Stimulated activated CD4-positive, alpha-beta T cell treated with anti-CD3 and anti-CD28 coated beads, Interleukin-4, amount 100 ng/mL, for 1 hour (primary cell): ENCODE measurements around the gene PKN3.
A peak's percentile ranks its signal among the peaks of the same experiment; 100 is the strongest.
"Not testable (repeated sequence)": the region's sequence is repeated elsewhere in the genome, so short reads cannot be mapped to it uniquely, and the experiment has no call there.

Experiments used
- DNase-seq: peaks from one replicate; pipeline ENCODE4 v3.0.0-alpha.2; 2020

Gene PKN3

GRCh38 chr9:128694344-128694743 is 8.0 kb upstream of the PKN3 start:
- DNase-seq: no peak

- DNase-seq: no peak
Measured at GRCh38 chr9:128696923-128697707, 5.2 kb upstream of the PKN3 start.

DNA sequence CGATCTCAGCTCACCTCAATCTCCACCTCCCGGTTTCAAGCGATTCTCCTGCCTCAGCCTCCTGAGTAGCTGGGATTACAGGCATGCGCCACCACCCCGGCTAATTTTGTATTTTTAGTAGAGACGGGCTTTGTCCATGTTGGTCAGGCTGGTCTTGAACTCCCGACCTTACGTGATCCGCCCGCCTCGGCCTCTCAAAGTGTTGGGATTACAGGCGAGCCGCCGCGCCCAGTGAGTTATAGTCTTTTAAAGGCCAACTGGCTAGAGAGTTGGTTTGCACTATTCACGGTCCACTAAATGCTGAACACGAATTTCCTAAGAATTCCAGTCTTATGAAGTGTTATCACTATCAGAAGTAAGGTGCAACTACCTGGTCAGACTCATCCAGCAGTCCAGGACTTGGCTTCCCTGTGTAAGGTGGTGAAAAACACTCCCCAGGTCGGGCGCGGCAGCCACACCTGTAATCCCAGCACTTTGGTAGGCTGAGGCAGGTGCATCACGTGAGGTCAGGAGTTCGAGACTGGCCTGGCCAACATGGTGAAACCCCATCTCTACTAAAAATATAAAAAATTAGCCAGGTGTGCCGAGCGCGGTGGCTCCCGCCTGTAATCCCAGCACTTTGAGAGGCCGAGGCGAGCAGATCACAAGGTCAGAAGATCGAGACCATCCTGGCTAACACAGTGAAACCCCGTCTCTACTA is 3.1 kb upstream of the PKN3 start:
- not testable (repeated sequence) for DNase-seq

GRCh38 chr9:128701227-128701854 is 962 bp upstream of the PKN3 start:
- no peak for DNase-seq

DNA sequence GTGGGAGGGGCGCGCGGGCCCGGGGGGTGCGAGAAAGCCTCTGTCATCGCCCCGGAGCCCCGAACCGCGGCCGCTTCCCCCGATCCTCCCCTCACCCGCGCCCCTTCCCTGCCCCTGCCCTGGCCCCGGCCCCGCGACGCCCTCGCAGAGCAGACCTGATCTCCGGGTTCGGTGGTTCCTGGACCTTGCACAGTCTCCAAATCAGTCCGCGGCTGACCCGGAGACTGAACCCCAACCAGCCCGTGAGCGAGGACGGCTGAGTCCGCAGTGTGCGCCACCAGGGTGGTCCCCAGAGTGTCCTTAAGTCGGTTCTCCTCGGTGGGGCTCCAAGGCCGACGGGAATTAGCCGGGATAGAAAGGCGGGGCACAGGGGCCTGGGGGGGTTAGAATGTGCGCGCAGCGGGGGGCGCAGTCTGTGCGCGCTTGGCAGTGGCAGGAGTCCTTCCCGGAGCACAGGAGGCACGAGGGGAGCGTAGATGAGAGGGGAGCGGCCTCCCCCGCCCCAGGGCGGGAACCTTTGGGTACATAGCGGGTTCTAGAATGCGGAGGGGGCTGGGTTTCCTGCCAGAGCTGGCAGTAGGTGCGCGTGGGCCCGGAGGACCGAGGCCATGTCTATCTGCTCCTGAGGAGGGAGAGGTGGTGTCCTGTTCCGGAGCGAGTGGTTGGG is 779 bp downstream of the PKN3 start:
- peak; percentile 33 for DNase-seq

DNA sequence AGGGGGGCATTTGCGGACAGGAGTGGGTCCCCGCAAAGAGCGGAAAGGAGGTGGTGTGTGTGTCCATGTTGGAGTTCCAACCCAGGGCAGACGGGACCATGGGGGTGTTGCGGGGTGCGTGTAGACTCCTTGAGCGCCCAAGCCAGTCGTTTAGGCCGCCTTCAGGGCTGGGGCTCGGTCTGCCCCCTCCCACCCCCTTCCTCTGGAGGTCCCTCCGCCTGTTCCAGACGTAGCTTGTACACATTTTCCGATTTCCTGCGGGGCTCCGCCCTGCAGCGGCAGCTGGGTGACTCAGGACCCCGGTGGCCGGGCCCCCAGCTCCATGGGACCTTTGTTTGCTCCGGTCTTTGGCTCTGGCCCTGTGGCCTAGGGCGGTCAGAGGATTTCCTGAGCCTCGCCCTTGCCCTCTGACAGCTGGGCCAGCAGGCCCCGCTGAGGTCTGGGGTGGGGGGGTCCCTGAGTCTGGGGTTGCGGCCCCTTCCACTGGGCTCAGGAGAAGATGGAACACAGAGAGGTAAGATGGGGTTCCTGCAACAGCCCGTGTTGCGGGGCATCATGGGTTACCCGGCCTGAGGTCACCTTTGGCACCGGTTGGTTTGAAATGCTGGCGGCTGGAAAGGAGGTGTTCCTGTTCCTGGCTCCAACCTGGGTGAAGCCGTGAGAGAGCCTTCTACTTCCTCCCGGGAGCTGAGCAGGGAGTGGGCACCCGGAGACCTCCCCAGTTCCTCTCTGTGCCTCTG is 1.5 kb downstream of the PKN3 start:
- DNase-seq: no peak

- DNase-seq: no peak
Measured at GRCh38 chr9:128704356-128704670, 2.0 kb downstream of the PKN3 start.

DNA sequence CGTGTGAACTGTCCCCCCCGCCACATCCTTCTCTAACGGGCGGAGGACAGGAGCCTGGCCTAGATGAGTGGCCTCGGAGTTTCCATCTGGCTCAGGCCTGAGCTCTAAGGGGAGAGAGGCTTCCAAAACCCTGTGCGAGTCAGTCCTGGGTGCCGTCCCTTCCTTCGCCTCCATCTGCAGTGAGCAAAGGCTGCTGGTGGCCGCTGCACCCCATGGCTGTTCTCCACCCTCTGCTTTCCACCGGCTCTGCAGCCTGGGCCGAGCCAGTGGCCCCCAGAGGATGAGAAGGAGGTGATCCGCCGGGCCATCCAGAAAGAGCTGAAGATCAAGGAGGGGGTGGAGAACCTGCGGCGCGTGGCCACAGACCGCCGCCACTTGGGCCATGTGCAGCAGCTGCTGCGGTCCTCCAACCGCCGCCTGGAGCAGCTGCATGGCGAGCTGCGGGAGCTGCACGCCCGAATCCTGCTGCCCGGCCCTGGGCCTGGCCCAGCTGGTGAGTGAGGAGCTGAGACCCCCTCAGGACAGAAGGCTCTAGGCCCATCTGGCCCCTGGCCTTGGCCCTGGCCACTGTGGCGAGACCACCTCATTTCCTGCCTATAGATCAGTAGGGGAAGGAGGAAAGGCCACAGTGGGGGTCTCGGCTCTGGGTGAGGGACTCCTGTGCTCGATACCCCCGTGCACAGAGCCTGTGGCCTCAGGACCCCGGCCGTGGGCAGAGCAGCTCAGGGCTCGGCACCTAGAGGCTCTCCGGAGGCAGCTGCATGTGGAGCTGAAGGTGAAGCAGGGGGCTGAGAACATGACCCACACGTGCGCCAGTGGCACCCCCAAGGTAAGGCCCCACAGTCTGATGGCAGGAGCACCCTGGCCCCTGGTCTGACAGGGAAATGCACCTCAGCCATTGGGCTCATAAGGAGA is 3.0 kb downstream of the PKN3 start:
- no peak for DNase-seq

GRCh38 chr9:128706045-128706444 is 3.7 kb downstream of the PKN3 start:
- no peak for DNase-seq

GRCh38 chr9:128706671-128707381 is 4.5 kb downstream of the PKN3 start:
- no peak for DNase-seq

- DNase-seq: no peak
Measured at GRCh38 chr9:128707446-128707845, 5.1 kb downstream of the PKN3 start.

GRCh38 chr9:128712451-128713410 is 10.4 kb downstream of the PKN3 start:
- DNase-seq: no peak

- no peak for DNase-seq
Measured at GRCh38 chr9:128713411-128713780, 11.1 kb downstream of the PKN3 start.

- DNase-seq: no peak
Measured at GRCh38 chr9:128713941-128714573, 11.8 kb downstream of the PKN3 start.

- DNase-seq: no peak
Measured at GRCh38 chr9:128714586-128715435, 12.5 kb downstream of the PKN3 start.

DNA sequence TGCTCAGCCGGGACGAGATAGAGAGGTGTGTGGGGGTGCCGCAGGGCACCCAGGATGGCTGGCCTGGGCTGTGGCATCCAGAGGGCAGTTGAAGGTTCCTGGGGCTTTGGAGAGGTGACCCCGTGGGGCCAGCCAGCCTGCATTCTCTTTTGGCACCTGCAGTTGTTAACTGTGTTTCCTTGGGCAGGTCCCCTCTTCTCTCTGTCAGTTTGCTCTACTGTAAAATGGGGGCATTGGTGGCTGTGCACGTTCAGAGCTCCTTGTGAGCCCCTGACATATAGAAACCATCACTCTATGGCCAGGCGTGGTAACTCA is 13.1 kb downstream of the PKN3 start:
- no peak for DNase-seq

GRCh38 chr9:128716581-128717254 is 14.4 kb downstream of the PKN3 start:
- DNase-seq: no peak

- no peak for DNase-seq
Measured at GRCh38 chr9:128718047-128718446, 15.7 kb downstream of the PKN3 start.
